Measurements from ENCODE around the gene TCF4. TPM values are rescaled to one million over a fixed set of nuclear protein-coding genes. Genes with fewer than 3 reads are reported as not detected.

Gene TCF4
- polyA plus RNA-seq, 1 donor (not counting 4 experiments of a cell fraction or from before 2014, with no cell fraction given), result 9.7 TPM

- H3K27ac ChIP-seq (ENCODE audit: control insufficient read depth, insufficient read depth, low read length), result no peak overlapping the region
- H3K4me2 ChIP-seq (ENCODE audit: control insufficient read depth, extremely low read depth, insufficient read depth, low read depth, low read length), result no peak overlapping the region
Observed at GRCh38 chr18:55539240-55539639, 48.8 kb downstream of the TCF4 start.

GRCh38 chr18:55534996-55535395, 53.0 kb downstream of the TCF4 start:
- no peak for DNase-seq (ENCODE audit: low read depth, low spot score)
- Histone ChIP-seq H2AFZ (ENCODE audit: control insufficient read depth, low read length) (no peak overlapping the region), H3K27me3 (ENCODE audit: control insufficient read depth, extremely low read depth, insufficient read depth, low read length) (no peaks in the 10 kb centered on the region), H3K27ac (ENCODE audit: control insufficient read depth, insufficient read depth, low read length) (no peak overlapping the region), H3K36me3 (ENCODE audit: control insufficient read depth in 2 of 2, extremely low read depth in 1 of 2, insufficient read depth in 2 of 2, low read length in 2 of 2) (no peaks in the 10 kb centered on the region), H3K9ac (ENCODE audit: control insufficient read depth, extremely low read depth, insufficient read depth, low read length) (no peak overlapping the region), H3K4me3 (ENCODE audit: control insufficient read depth in 2 of 3, extremely low read depth in 1 of 3, insufficient read depth in 2 of 3, low read depth in 1 of 3, low read length in 3 of 3) (no peak overlapping the region), H3K9me1 (ENCODE audit: control insufficient read depth, extremely low read depth, insufficient read depth, low read length) (no peaks in the 10 kb centered on the region), H3K4me2 (ENCODE audit: control insufficient read depth, extremely low read depth, insufficient read depth, low read depth, low read length) (no peak overlapping the region), H3K4me1 (ENCODE audit: control insufficient read depth, extremely low read depth, insufficient read depth, low read length) (no peaks in the 10 kb centered on the region), H4K20me1 (ENCODE audit: control insufficient read depth, extremely low read depth, insufficient read depth, low read length) (no peaks in the 10 kb centered on the region), H3K9me3 (ENCODE audit: control insufficient read depth, low read depth, low read length) (no peaks in the 10 kb centered on the region), H3K79me2 (ENCODE audit: control insufficient read depth, insufficient read depth, low read length) (no peaks in the 10 kb centered on the region)
- dilution Hi-C loops (cut with MboI; ENCODE audit: extremely low pct_ligation_motif_present, low sequenced_read_pairs), result no loop called here
- TF ChIP-seq CTCF (optimal IDR thresholded peaks at IDR 0.05 in 1 of 3, IDR thresholded peaks at IDR 0.05 in 1 of 3, conservative IDR thresholded peaks at IDR 0.05 in 1 of 3; ENCODE audit: extremely low read depth in 1 of 3, insufficient read depth in 2 of 3, low read length in 3 of 3), result no peak
- TF ChIP-seq EZH2 (IDR thresholded peaks at IDR 0.05; ENCODE audit: low read length), result no peak
- FAIRE-seq, result no peak

More at GRCh38 chr18:55539240-55539639, 48.8 kb downstream of the TCF4 start:
- Histone ChIP-seq H3K4me3 (ENCODE audit: control insufficient read depth in 2 of 3, extremely low read depth in 1 of 3, insufficient read depth in 2 of 3, low read depth in 1 of 3, low read length in 3 of 3) (no peak overlapping the region), H3K4me1 (ENCODE audit: control insufficient read depth, extremely low read depth, insufficient read depth, low read length) (no peaks in the 10 kb centered on the region), H4K20me1 (ENCODE audit: control insufficient read depth, extremely low read depth, insufficient read depth, low read length) (no peaks in the 10 kb centered on the region), H2AFZ (ENCODE audit: control insufficient read depth, low read length) (no peak overlapping the region), H3K36me3 (ENCODE audit: control insufficient read depth in 2 of 2, extremely low read depth in 1 of 2, insufficient read depth in 2 of 2, low read length in 2 of 2) (no peaks in the 10 kb centered on the region), H3K27me3 (ENCODE audit: control insufficient read depth, extremely low read depth, insufficient read depth, low read length) (no peaks in the 10 kb centered on the region), H3K79me2 (ENCODE audit: control insufficient read depth, insufficient read depth, low read length) (no peaks in the 10 kb centered on the region), H3K9me1 (ENCODE audit: control insufficient read depth, extremely low read depth, insufficient read depth, low read length) (no peaks in the 10 kb centered on the region), H3K9me3 (ENCODE audit: control insufficient read depth, low read depth, low read length) (no peaks in the 10 kb centered on the region), H3K9ac (ENCODE audit: control insufficient read depth, extremely low read depth, insufficient read depth, low read length) (no peak overlapping the region)
- dilution Hi-C loops (cut with MboI; ENCODE audit: extremely low pct_ligation_motif_present, low sequenced_read_pairs), result no loop called here
- TF ChIP-seq EZH2 (IDR thresholded peaks at IDR 0.05; ENCODE audit: low read length) (no peak), CTCF (optimal IDR thresholded peaks at IDR 0.05 in 1 of 3, IDR thresholded peaks at IDR 0.05 in 1 of 3, conservative IDR thresholded peaks at IDR 0.05 in 1 of 3; ENCODE audit: extremely low read depth in 1 of 3, insufficient read depth in 2 of 3, low read length in 3 of 3) (no peak)
- FAIRE-seq, result no peak
- DNase-seq (ENCODE audit: low read depth, low spot score), result no peak

Measured in keratinocyte (primary cell).